BJ (cell line): Measurements from ENCODE around the gene WDR1. TPM values are rescaled to one million over a fixed set of nuclear protein-coding genes. Genes with fewer than 3 reads are reported as not detected.

Experiments
- CTCF ChIA-PET: fragments of 350-600 bp; formaldehyde crosslinking; extraction: SDS; loops from one replicate; lab custom pipeline; 2021; ENCODE audit warnings: antibody characterized with exemption, inconsistent platforms; lab: Yijun Ruan, JAX
- POLR2A ChIA-PET: fragments of 300-600 bp; sonication (Branson Sonifier 250); formaldehyde crosslinking; extraction: SDS; loops from one replicate; lab custom pipeline; 2021; ENCODE audit warnings: antibody characterized with exemption; lab: Charles Lee
- DNase-seq: peaks from one replicate; pipeline ENCODE4 v3.0.0-alpha.2; 2011; ENCODE audit warnings: low read depth
- H3K27me3 ChIP-seq: 2 replicates; pipeline ENCODE4 v1.6.0; 2011; ENCODE audit warnings: low read length; ENCODE audit not compliant: control insufficient read depth, insufficient read depth
- H3K36me3 ChIP-seq: 2 replicates; pipeline ENCODE4 v1.5.1; 2011; ENCODE audit warnings: low read length; ENCODE audit not compliant: control insufficient read depth, insufficient read depth
- H3K4me3 ChIP-seq: 2 replicates; pipeline ENCODE4 v1.5.1; 2011; ENCODE audit warnings: low read depth, mild to moderate bottlenecking, control low read depth, low read length
- polyA plus RNA-seq: library from polyadenylated mRNA; depleted of rRNA; stranded (reverse); fragments of >200 nt; gene quantifications from 2 replicates; pipeline ENCODE4 v1.2.3, GENCODE V29; 2011
- TF ChIP-seq, protein P1 (sequence below): IDR thresholded peaks from 2 replicates; pipeline ENCODE4 v1.5.1; 2011; ENCODE audit warnings: low read depth, mild to moderate bottlenecking, control low read depth, inconsistent platforms, low read length, moderate library complexity; ENCODE audit not compliant: insufficient read depth

The WDR1 gene
- polyA plus RNA-seq, 1 experiment = 952 TPM

DNA sequence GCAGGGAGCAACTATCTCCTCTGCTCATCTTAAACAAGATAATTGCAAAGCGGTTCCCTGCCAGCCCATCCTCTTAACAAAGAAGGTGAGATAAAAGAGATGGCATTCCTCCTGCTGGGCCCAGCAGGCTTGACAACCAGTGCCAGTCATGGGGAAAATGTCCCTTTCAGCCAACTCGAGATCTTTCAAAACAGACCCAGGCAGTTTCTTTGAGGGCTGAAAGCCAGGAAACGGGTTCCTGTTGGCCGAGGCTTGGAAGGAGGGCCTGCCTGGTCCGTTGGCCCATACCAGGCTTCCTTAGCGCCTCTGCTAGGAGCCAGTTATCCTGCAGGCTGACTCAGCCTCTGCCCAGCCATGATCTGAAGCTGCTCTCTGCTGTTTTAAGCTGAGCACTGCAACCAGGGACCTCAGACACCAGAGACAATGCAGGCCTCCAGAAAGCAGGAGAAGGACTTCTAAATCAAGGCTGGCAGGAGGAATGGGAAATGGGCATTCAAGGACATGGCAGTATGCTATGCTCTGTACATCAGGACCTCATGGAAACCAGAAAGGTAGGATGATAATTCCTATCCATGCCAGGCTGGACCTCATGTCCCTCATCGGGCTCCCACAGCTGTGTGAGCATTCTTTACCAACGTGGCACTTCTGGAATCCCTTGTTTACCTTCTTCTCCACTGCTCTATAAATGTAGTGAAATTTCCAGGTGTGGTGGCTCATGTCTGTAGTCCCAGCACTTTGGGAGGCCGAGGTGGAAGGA lies 52.9 kb downstream of the WDR1 start:
- TF ChIP-seq, protein P1, sequence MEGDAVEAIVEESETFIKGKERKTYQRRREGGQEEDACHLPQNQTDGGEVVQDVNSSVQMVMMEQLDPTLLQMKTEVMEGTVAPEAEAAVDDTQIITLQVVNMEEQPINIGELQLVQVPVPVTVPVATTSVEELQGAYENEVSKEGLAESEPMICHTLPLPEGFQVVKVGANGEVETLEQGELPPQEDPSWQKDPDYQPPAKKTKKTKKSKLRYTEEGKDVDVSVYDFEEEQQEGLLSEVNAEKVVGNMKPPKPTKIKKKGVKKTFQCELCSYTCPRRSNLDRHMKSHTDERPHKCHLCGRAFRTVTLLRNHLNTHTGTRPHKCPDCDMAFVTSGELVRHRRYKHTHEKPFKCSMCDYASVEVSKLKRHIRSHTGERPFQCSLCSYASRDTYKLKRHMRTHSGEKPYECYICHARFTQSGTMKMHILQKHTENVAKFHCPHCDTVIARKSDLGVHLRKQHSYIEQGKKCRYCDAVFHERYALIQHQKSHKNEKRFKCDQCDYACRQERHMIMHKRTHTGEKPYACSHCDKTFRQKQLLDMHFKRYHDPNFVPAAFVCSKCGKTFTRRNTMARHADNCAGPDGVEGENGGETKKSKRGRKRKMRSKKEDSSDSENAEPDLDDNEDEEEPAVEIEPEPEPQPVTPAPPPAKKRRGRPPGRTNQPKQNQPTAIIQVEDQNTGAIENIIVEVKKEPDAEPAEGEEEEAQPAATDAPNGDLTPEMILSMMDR = peak; percentile 78
- CTCF ChIA-PET = interaction anchor here (0.8 to 5.3 kb wide), 14 partner anchors 9 to 531 kb away, joined by 3 to 27 read pairs (median 4); partner anchors contain the start of gene SLC2A9
- POLR2A ChIA-PET = no interaction called here

DNA sequence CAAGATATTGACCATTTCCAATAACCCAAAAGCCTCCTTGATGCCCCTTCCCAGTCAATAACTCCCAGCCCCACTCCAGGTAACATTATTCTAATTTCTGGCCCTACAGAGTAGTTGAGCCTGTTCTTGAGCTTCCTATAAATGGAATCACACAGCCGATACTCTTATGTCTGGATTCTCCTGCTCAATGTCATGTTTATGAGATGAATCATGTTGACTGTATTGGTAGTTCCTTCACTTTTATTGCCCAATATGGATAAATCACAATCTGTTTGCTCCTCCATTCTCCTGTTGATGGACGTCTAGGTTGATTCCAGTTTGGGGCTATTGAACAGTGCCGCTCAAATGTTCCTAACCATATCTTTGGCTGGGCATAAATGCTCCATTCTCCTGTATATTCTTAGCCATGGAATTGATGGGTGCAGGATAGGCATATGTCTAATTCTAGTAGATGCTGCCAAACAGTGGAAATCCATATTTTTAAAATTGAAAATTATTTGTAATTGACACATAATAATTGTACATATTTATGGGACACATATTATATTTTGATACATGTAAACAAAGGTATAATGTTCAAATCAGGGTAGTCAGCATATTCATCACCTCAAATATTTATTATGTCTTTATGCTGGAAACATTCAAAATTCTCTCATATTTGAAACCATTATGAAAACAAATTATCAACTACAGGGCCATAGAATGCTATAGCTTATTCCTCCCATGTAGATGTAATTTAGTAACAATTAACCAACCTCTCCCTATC lies 54.8 kb downstream of the WDR1 start:
- H3K36me3 ChIP-seq = no peaks in the 10 kb centered on the region; the same call in 1 of the 2 replicates
- TF ChIP-seq, protein P1 = no peak
- H3K27me3 ChIP-seq = no peaks in the 10 kb centered on the region
- no peak overlapping the region for H3K4me3 ChIP-seq
- ChIA-PET POLR2A (interaction anchor here (0.6 kb wide), 1 partner anchor 42 kb away, joined by 3 read pairs; no protein-coding TSS in a partner anchor), CTCF (interaction anchor here (1.0 to 5.3 kb wide), 5 partner anchors 30 to 531 kb away, joined by 3 to 27 read pairs (median 9); partner anchors contain the start of gene SLC2A9)
- no peak for DNase-seq

More for the DNA sequence above, 52.9 kb downstream of the WDR1 start:
- DNase-seq = peak; percentile 9
- no peaks in the 10 kb centered on the region for H3K27me3 ChIP-seq
- H3K36me3 ChIP-seq = peaks cover 4% of the 10 kb centered on the region; the same call in 1 of the 2 replicates
- H3K4me3 ChIP-seq = no peak overlapping the region

DNA sequence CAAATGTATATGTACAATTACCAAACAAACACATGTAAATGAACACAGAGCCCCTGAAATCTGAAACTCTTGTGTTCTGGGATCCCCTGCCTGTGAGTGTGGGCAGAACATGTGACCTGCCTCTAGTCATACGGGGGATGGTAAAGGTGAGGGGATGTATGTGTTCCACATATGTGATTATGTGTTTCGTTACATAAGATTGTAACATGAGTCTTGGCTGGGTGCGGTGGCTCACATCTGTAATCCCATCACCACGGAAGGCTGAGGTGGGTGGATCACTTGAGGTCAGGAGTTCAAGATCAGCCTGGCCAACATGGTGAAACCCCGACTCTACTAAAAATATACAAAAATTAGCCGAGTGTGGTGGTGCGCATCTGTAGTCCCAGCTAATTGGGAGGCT lies 58.2 kb downstream of the WDR1 start:
- DNase-seq = no peak
- H3K36me3 ChIP-seq = no peaks in the 10 kb centered on the region; the same call in 1 of the 2 replicates
- TF ChIP-seq, protein P1 = no peak
- no peak overlapping the region for H3K4me3 ChIP-seq
- CTCF ChIA-PET = interaction anchor here (0.6 to 0.9 kb wide), 2 partner anchors 295 to 526 kb away, joined by 3 read pairs; no protein-coding TSS in a partner anchor
- no peaks in the 10 kb centered on the region for H3K27me3 ChIP-seq
- POLR2A ChIA-PET = no interaction called here

DNA sequence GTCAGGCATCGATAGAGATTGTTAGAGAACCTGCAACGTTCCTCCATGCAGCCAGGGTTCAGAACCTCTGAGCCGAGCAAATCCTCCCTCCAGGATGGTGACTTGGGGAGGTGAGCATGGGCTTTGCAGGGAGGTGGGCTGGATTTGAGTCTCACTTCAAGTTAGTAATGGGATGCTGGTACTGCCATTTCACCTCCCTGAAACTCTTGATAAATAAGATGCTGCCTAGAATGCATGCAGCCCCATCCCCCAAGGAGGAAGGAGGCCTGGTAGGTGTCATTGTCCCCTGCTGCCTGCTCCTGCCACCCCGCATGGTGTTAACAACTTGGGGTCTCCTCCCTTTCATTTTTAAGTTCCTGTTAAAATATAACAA lies 59.6 kb downstream of the WDR1 start:
- DNase-seq = no peak
- CTCF ChIA-PET = no interaction called here
- POLR2A ChIA-PET = no interaction called here
- no peaks in the 10 kb centered on the region; the same call in 1 of the 2 replicates for H3K36me3 ChIP-seq
- no peak overlapping the region for H3K4me3 ChIP-seq
- H3K27me3 ChIP-seq = no peaks in the 10 kb centered on the region
- TF ChIP-seq, protein P1 = no peak

DNA sequence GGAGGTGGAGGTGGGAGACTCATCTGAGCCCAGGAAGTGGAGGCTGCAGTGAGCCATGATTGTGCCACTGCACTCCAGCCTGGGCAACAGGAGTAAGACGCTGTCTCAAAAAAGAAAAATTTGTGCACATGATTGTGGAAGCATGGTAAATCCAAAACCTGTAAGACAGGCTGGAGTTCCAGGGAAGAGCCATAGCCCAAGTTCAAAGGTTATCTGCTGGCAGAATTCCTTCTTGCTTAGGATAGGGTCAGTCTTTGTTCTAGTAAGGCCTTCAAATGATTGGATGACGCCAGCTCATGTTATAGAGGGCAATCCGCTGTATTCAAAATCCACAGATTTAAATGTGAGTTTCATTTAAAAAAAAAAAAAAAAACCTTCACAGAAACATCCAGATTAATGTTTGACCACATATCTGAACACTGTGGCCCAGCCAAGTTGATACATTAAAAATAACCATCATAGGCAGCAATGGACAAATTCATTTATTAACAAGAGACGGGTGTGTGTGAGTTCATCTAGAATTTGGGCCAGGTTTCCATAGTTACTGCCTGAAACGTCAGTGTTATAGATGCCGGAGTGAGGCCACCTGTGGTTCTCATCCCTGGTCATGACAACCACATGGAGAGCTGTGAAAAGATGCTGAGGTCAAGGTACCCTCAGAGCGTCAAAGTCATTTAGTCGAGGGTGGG lies 60.1 kb downstream of the WDR1 start:
- ChIA-PET POLR2A (no interaction called here), CTCF (no interaction called here)
- H3K27me3 ChIP-seq = no peaks in the 10 kb centered on the region
- no peak for DNase-seq
- H3K36me3 ChIP-seq = no peaks in the 10 kb centered on the region; the same call in 1 of the 2 replicates
- TF ChIP-seq, protein P1 = no peak
- no peak overlapping the region for H3K4me3 ChIP-seq
